ENCODE measurements around the gene CLEC20A.

CLEC20A gene

DNA sequence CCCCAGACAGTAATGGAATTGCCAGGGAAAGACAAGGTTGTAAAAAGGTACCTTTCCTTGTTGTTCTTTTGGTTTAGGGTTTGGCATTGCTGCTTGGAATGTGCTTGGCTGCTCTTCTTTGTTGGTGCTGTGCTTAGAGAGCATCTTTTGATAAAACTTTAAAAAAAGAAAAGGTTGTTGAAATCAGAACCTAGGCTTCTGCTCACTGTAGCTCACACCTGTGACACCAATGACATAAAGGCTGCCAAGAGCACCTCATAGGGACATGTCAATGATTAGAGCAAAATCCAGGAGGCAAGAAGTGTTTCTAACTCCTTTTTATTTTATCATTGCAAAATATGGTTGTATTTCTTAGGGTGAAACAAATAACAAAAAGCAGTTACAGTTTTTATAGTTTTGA lies 28.9 kb downstream of the CLEC20A start:
- no peak for DNase-seq

DNA sequence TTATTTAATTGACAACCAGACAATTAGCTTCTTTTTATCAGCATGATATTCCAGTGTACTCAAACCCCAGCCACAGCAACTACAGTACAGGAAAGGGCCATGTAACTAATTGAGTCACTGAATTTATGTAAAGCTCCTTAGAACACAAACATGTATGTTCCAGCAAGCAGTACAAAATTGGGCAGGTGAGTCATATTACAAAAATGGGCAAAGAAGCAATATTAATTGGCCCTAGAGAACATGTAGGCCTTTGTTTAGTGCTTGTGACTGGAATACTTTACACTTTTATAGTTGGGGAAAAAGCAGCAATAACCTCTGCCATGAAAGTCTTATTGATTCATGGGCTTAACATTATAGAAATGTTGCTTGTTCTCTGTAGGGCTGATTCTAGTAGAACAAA lies 31.8 kb downstream of the CLEC20A start:
- no peak for DNase-seq

GRCh38 chr1:178464566-178464965 lies 32.2 kb downstream of the CLEC20A start:
- DNase-seq, result no peak

DNA sequence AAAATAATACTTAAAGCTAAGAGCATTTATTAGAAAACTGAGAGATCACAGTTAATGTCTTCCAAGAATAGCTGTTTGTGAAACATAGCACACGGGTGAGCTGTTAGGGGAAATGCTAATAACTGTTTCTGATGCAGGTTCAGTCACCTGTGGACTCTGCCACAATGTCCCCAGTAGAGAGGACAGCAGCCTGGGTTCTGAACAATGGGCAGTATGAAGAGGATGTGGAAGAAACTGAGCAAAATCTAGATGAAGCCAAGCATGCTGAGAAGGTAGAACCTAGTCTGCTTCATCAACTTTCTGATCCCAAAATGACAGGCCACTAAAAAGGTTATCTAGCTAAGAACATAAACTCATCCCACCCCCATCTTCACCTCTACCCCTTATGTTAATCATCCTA lies 32.6 kb downstream of the CLEC20A start:
- DNase-seq, result no peak

- no peak for DNase-seq
These were observed 35.1 kb downstream of the CLEC20A start for GRCh38 chr1:178461701-178462100.

DNA sequence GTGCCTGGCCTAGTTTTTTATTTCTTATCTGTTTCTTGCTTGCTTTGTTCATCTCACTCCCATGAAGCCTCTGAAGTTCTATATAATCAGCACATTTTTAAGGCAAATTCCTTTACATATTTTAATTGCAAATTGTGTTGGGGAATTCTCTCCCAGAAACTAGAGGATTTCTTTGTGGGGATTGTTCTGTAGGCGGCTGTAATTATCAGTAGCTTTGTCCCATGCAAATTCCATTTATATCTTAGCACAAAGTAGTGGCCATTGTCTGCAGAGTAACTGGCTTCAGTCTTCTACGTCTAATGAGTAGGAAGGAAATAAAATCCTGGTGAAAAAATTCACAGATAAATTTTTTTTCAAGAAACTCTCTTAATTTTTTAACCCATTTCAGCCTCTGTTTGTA lies 35.7 kb downstream of the CLEC20A start:
- DNase-seq, result no peak

- DNase-seq, result no peak
These were observed 38.6 kb downstream of the CLEC20A start for GRCh38 chr1:178458203-178458602.

DNA sequence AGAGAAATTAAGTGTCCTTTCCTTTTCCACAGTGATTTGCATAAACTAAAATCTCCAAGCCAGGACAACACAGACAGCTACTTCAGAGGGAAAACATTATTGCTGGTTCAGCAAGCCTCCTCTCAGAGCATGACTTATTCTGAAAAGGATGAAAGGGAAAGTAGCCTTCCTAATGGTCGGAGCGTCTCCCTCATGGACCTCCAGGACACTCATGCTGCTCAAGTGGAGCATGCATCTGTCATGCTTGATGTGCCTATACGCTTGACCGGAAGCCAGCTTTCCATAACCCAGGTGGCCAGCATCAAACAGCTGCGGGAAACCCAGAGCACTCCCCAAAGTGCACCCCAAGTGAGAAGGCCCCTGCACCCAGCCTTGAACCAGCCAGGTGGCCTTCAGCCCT lies 39.1 kb downstream of the CLEC20A start:
- DNase-seq, result no peak

- DNase-seq, result no peak
These were observed 40.3 kb downstream of the CLEC20A start for GRCh38 chr1:178456472-178456871.

GRCh38 chr1:178452013-178452412 lies 44.8 kb downstream of the CLEC20A start:
- no peak for DNase-seq

- no peak for DNase-seq
These were observed 45.2 kb downstream of the CLEC20A start for GRCh38 chr1:178451529-178451928.

DNA sequence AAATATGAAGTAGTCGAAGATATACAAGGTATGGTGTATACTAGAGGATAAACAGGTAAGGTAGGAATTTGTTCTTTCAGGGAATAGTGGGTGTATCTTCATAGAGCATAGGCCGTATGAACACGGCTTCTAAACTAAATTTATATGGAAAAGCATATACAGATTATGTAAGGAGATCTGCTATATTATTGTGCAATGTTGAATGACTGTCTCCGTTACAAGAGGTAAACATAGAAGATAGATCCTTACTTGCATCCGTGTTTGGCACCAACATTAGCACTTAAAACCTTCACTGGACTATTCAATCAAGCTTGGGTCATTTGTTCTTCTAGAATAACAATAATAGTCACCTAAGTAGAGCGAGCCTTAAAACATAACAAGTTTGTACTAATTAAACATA lies 45.9 kb downstream of the CLEC20A start:
- no peak for DNase-seq

GRCh38 chr1:178442925-178443324 lies 53.8 kb downstream of the CLEC20A start:
- no peak for DNase-seq

DNA sequence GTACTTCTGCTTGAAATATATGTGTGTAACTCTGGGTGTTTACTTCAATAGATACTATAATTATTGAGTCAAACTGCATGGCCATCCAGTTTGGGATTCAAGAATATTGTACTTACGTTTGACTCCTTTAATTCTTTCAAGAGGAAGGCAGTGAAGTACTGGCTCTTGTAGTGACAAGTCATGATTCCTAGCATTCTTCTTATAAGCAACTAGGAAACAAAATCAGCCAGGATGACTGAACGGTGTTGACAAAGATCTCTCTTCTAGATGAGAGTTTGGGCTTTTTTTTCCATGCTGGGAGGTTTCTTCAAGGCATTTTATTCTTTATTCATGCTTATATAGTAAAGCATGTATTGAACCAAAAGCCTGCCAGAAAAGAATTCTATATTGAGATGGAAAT lies 58.3 kb downstream of the CLEC20A start:
- no peak for DNase-seq

DNA sequence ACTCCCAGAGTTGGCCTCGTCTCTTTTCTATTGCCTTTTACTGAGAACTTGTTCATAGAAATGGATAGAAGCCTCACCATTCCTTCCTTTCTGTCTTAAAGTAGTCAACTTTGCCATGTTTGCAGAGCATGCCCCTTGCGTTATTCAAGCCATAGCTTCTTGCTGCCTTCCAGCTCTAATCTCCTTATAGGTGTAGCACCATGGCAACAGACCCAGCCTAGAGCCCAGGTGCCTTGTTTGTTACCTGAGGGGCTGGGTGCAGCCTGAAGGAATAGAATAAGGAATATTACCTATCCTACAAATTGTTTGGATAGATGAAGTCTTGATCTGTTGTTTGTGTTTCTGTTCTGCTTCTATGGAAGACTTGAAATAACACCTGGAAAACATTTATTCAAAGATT lies 59.9 kb downstream of the CLEC20A start:
- DNase-seq, result no peak

- DNase-seq, result no peak
These were observed 61.8 kb downstream of the CLEC20A start for GRCh38 chr1:178434899-178435435.

DNA sequence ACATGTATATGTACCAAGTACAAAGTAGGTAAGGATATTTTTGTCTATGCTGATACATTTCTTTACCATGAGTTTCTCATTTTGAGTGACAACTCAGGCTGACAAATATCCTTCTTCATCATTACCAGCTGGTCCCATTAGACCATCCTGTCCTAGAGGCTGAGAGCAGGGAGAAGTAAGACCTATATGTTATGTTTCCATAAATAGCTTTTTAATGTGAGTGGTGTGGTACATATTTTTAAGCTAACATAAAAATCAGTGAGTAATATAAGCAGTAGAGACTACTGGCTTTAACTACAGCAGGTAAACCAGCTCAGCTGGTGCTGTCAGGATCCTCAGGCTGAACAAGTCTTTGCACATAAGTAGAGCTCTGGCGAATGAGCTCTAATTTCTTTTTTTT lies 62.4 kb downstream of the CLEC20A start:
- no peak for DNase-seq
